ENCODE data around the gene NFIB. TPM values are rescaled to one million over a fixed set of nuclear protein-coding genes. Genes with fewer than 3 reads are reported as not detected.

The NFIB gene
- total RNA-seq, 1 experiment from 2014 or later, result 12.5 TPM

DNA sequence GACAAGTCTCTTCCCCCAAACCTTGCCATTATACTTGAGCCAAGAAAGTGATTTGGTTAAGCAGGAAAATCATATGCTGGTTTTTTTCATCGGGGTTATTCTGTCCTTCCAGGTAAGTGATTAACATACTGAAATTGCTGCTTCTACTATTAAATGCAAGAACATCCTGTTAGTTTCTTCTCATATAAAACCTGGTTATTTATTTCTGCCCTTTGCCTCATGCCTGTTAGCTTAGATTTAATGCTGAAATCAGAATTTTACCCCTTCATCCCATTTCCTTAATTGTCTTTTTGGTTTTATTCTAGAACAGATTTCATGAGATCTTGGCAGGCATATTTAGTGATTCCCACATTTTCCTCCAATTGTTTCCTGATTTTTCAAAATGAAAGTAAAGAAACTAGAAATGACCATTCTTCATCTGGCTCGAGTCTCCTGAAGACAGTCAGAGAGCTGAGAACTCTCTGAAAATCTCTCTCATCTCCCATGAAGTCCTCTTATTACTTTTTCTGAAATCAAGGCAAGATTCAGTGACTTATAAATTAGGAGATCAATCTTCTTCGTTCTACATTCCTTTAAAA lies 132.9 kb downstream of the NFIB start:
- POLR2A ChIA-PET, result no interaction called here
- H3K27me3 Mint-ChIP-seq (ENCODE audit: low read depth), result no peaks in the 10 kb centered on the region
- no peaks in the 10 kb centered on the region; the same call in 1 of the 2 replicates for H3K36me3 Mint-ChIP-seq
- peaks cover 4% of the 10 kb centered on the region; the same call in 1 of the 2 replicates for H3K9me3 Mint-ChIP-seq
- no peak for DNase-seq (ENCODE audit: low spot score)
- no peaks in the 10 kb centered on the region for H3K4me1 Mint-ChIP-seq
- CTCF ChIA-PET, result no interaction called here
- TF ChIP-seq, protein P1, sequence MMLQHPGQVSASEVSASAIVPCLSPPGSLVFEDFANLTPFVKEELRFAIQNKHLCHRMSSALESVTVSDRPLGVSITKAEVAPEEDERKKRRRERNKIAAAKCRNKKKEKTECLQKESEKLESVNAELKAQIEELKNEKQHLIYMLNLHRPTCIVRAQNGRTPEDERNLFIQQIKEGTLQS (CRISPR knock-in tag; conservative IDR thresholded peaks at IDR 0.05), result no peak
- TF ChIP-seq ZNF416 (CRISPR knock-in tag; IDR thresholded peaks at IDR 0.05) (no peak), FOXJ3 (CRISPR knock-in tag; IDR thresholded peaks at IDR 0.05; ENCODE audit: borderline replicate concordance) (no peak), JAZF1 (CRISPR knock-in tag; IDR thresholded peaks at IDR 0.05) (no peak), HMGA2 (CRISPR knock-in tag; IDR thresholded peaks at IDR 0.05) (no peak), FOXP1 (CRISPR knock-in tag; IDR thresholded peaks at IDR 0.05; ENCODE audit: borderline replicate concordance) (no peak), ZBTB21 (CRISPR knock-in tag; IDR thresholded peaks at IDR 0.05; ENCODE audit: borderline replicate concordance) (no peak), ZNF671 (CRISPR knock-in tag; IDR thresholded peaks at IDR 0.05) (no peak), MYBL2 (CRISPR knock-in tag; IDR thresholded peaks at IDR 0.05) (no peak)
- TF ChIP-seq, protein P2, sequence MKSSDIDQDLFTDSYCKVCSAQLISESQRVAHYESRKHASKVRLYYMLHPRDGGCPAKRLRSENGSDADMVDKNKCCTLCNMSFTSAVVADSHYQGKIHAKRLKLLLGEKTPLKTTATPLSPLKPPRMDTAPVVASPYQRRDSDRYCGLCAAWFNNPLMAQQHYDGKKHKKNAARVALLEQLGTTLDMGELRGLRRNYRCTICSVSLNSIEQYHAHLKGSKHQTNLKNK (CRISPR knock-in tag; IDR thresholded peaks at IDR 0.05), result no peak
- TF ChIP-seq, protein P3, sequence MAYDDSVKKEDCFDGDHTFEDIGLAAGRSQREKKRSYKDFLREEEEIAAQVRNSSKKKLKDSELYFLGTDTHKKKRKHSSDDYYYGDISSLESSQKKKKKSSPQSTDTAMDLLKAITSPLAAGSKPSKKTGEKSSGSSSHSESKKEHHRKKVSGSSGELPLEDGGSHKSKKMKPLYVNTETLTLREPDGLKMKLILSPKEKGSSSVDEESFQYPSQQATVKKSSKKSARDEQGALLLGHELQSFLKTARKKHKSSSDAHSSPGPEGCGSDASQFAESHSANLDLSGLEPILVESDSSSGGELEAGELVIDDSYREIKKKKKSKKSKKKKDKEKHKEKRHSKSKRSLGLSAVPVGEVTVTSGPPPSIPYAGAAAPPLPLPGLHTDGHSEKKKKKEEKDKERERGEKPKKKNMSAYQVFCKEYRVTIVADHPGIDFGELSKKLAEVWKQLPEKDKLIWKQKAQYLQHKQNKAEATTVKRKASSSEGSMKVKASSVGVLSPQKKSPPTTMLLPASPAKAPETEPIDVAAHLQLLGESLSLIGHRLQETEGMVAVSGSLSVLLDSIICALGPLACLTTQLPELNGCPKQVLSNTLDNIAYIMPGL (CRISPR knock-in tag; IDR thresholded peaks at IDR 0.05), result no peak
- TF ChIP-seq, protein P4, sequence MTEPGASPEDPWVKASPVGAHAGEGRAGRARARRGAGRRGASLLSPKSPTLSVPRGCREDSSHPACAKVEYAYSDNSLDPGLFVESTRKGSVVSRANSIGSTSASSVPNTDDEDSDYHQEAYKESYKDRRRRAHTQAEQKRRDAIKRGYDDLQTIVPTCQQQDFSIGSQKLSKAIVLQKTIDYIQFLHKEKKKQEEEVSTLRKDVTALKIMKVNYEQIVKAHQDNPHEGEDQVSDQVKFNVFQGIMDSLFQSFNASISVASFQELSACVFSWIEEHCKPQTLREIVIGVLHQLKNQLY (CRISPR knock-in tag; IDR thresholded peaks at IDR 0.05), result no peak
- TF ChIP-seq, protein P5, sequence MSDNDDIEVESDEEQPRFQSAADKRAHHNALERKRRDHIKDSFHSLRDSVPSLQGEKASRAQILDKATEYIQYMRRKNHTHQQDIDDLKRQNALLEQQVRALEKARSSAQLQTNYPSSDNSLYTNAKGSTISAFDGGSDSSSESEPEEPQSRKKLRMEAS (CRISPR knock-in tag; IDR thresholded peaks at IDR 0.05), result no peak
- TF ChIP-seq, protein P6, sequence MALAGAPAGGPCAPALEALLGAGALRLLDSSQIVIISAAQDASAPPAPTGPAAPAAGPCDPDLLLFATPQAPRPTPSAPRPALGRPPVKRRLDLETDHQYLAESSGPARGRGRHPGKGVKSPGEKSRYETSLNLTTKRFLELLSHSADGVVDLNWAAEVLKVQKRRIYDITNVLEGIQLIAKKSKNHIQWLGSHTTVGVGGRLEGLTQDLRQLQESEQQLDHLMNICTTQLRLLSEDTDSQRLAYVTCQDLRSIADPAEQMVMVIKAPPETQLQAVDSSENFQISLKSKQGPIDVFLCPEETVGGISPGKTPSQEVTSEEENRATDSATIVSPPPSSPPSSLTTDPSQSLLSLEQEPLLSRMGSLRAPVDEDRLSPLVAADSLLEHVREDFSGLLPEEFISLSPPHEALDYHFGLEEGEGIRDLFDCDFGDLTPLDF (CRISPR knock-in tag; IDR thresholded peaks at IDR 0.05), result no peak
- TF ChIP-seq, protein P7, sequence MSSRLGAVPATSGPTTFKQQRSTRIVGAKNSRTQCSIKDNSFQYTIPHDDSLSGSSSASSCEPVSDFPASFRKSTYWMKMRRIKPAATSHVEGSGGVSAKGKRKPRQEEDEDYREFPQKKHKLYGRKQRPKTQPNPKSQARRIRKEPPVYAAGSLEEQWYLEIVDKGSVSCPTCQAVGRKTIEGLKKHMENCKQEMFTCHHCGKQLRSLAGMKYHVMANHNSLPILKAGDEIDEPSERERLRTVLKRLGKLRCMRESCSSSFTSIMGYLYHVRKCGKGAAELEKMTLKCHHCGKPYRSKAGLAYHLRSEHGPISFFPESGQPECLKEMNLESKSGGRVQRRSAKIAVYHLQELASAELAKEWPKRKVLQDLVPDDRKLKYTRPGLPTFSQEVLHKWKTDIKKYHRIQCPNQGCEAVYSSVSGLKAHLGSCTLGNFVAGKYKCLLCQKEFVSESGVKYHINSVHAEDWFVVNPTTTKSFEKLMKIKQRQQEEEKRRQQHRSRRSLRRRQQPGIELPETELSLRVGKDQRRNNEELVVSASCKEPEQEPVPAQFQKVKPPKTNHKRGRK (CRISPR knock-in tag; IDR thresholded peaks at IDR 0.05; ENCODE audit: borderline replicate concordance), result no peak
- H3K4me3 Mint-ChIP-seq, result no peak overlapping the region
- ATAC-seq, result no peak
- no peak overlapping the region for H3K27ac Mint-ChIP-seq

DNA sequence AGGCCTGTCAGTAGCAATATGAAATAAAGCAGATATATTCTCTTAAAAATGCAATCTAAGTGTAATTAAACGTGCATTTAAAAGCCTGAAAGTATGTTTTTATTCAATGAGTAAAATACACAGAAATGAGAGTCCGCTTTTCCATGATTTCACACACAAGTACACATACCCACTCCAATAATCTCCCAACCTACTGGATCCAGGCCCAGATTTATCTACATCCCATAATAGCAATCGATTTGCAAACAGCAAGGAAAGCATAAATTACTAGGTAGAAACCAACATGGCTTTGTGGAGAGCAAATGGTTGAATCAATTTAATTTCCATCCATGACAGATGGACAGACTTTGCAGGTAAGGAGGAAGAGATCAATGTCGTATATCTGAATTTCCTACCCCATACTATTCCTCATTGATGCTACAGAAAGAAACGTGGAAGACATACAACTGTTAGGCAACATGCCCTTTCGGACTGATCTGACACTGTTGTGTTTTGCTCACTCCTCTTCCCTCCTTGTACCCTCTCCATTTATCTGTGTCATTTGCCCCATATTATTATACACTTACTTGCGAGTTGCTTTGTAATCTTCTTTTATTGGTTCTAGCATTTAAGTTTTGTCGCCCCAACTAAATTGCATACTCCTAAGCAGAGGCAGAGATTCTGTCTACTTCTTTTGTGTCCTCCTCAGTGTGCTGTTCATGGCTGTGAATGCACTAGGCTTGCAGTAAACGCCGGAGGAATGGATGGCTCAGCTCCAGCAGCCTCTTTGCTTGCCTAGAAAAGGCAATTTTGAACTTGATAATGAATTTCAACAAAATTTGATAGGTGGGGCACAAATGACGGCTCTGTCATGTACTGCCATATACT lies 133.6 kb downstream of the NFIB start:
- Mint-ChIP-seq H3K4me3 (no peak overlapping the region), H3K27me3 (ENCODE audit: low read depth) (no peaks in the 10 kb centered on the region), H3K4me1 (no peaks in the 10 kb centered on the region), H3K9me3 (peaks cover 4% of the 10 kb centered on the region; the same call in 1 of the 2 replicates), H3K27ac (no peak overlapping the region), H3K36me3 (no peaks in the 10 kb centered on the region; the same call in 1 of the 2 replicates)
- POLR2A ChIA-PET, result no interaction called here
- CTCF ChIA-PET, result no interaction called here
- ATAC-seq, result no peak
- DNase-seq (ENCODE audit: low spot score), result no peak
- TF ChIP-seq, protein P8, sequence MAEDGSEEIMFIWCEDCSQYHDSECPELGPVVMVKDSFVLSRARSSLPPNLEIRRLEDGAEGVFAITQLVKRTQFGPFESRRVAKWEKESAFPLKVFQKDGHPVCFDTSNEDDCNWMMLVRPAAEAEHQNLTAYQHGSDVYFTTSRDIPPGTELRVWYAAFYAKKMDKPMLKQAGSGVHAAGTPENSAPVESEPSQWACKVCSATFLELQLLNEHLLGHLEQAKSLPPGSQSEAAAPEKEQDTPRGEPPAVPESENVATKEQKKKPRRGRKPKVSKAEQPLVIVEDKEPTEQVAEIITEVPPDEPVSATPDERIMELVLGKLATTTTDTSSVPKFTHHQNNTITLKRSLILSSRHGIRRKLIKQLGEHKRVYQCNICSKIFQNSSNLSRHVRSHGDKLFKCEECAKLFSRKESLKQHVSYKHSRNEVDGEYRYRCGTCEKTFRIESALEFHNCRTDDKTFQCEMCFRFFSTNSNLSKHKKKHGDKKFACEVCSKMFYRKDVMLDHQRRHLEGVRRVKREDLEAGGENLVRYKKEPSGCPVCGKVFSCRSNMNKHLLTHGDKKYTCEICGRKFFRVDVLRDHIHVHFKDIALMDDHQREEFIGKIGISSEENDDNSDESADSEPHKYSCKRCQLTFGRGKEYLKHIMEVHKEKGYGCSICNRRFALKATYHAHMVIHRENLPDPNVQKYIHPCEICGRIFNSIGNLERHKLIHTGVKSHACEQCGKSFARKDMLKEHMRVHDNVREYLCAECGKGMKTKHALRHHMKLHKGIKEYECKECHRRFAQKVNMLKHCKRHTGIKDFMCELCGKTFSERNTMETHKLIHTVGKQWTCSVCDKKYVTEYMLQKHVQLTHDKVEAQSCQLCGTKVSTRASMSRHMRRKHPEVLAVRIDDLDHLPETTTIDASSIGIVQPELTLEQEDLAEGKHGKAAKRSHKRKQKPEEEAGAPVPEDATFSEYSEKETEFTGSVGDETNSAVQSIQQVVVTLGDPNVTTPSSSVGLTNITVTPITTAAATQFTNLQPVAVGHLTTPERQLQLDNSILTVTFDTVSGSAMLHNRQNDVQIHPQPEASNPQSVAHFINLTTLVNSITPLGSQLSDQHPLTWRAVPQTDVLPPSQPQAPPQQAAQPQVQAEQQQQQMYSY (CRISPR knock-in tag; IDR thresholded peaks at IDR 0.05), result no peak
